ENCODE measurements around the gene TRAPPC3. TPM values are rescaled to one million over a fixed set of nuclear protein-coding genes. Genes with fewer than 3 reads are reported as not detected.

TRAPPC3 gene
- total and polyA plus RNA-seq, 8 donors, result 45.5 to 71.4 (median 54.6) TPM

GRCh38 chr1:36132029-36132428 lies 17.3 kb downstream of the TRAPPC3 start:
- ATAC-seq (no peak), DNase-seq (no peak)
- no peak overlapping the region for H3K27ac ChIP-seq
- no peaks in the 10 kb centered on the region for H3K9me3 ChIP-seq
- H3K4me3 ChIP-seq, result no peak overlapping the region
- peaks cover 0 to 9% of the 10 kb centered on the region in 2 donors for H3K36me3 ChIP-seq
- peaks cover 9 to 27% of the 10 kb centered on the region in 2 donors for H3K4me1 ChIP-seq
- H3K27me3 ChIP-seq, result no peaks in the 10 kb centered on the region
- TF ChIP-seq, protein P1, sequence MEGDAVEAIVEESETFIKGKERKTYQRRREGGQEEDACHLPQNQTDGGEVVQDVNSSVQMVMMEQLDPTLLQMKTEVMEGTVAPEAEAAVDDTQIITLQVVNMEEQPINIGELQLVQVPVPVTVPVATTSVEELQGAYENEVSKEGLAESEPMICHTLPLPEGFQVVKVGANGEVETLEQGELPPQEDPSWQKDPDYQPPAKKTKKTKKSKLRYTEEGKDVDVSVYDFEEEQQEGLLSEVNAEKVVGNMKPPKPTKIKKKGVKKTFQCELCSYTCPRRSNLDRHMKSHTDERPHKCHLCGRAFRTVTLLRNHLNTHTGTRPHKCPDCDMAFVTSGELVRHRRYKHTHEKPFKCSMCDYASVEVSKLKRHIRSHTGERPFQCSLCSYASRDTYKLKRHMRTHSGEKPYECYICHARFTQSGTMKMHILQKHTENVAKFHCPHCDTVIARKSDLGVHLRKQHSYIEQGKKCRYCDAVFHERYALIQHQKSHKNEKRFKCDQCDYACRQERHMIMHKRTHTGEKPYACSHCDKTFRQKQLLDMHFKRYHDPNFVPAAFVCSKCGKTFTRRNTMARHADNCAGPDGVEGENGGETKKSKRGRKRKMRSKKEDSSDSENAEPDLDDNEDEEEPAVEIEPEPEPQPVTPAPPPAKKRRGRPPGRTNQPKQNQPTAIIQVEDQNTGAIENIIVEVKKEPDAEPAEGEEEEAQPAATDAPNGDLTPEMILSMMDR (IDR thresholded peaks at IDR 0.05), result no peak
- intact Hi-C loops (cut with DNase I), result no loop called here

DNA sequence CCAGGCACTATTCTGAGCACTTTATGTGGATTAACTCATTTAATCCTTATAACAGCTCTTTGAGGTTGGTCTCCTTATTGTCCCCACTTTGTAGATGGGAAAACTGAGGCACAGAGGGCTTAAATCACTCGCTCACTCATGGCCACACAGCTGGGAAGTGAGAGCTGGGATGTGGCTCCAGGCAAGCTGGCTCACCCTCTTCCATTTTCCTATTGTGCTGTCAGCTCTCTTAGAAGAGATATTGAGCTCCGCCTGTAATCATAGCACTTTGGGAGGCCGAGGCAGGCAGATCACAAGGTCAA lies 20.4 kb downstream of the TRAPPC3 start:
- intact Hi-C loops (cut with DNase I), result no loop called here
- peaks cover 0 to 9% of the 10 kb centered on the region in 2 donors for H3K4me1 ChIP-seq
- no peak for DNase-seq
- TF ChIP-seq, protein P1 (IDR thresholded peaks at IDR 0.05), result no peak
- peaks cover 0 to 22% of the 10 kb centered on the region in 2 donors for H3K27me3 ChIP-seq
- H3K9me3 ChIP-seq, result no peaks in the 10 kb centered on the region
- no peaks in the 10 kb centered on the region for H3K36me3 ChIP-seq
- no peak for ATAC-seq
- no peak overlapping the region for H3K4me3 ChIP-seq
- H3K27ac ChIP-seq, result no peak overlapping the region

- DNase-seq (no peak), ATAC-seq (no peak)
- no peak overlapping the region for H3K4me3 ChIP-seq
- TF ChIP-seq, protein P1 (IDR thresholded peaks at IDR 0.05), result no peak
- H3K27me3 ChIP-seq, result peaks cover 0 to 26% of the 10 kb centered on the region in 2 donors
- H3K36me3 ChIP-seq, result no peaks in the 10 kb centered on the region
- peaks cover 0 to 14% of the 10 kb centered on the region in 2 donors for H3K4me1 ChIP-seq
- no peaks in the 10 kb centered on the region for H3K9me3 ChIP-seq
- intact Hi-C loops (cut with DNase I), result no loop called here
- no peak overlapping the region for H3K27ac ChIP-seq
Measured at GRCh38 chr1:36128126-36128904, 21.0 kb downstream of the TRAPPC3 start.

- Histone ChIP-seq H3K4me1 (peaks cover 0 to 28% of the 10 kb centered on the region in 2 donors), H3K27me3 (peaks cover 0 to 31% of the 10 kb centered on the region in 2 donors), H3K9me3 (no peaks in the 10 kb centered on the region), H3K36me3 (no peaks in the 10 kb centered on the region), H3K27ac (no peak overlapping the region), H3K4me3 (no peak overlapping the region)
- TF ChIP-seq, protein P1 (IDR thresholded peaks at IDR 0.05), result no peak
- ATAC-seq (no peak), DNase-seq (no peak)
- intact Hi-C loops (cut with DNase I), result no loop called here
Measured at GRCh38 chr1:36126797-36127500, 22.3 kb downstream of the TRAPPC3 start.

- Histone ChIP-seq H3K4me3 (no peak overlapping the region), H3K27ac (no peak overlapping the region), H3K9me3 (no peaks in the 10 kb centered on the region), H3K27me3 (peaks cover 0 to 31% of the 10 kb centered on the region in 2 donors), H3K4me1 (peaks cover 0 to 29% of the 10 kb centered on the region in 2 donors), H3K36me3 (no peaks in the 10 kb centered on the region)
- TF ChIP-seq, protein P1 (IDR thresholded peaks at IDR 0.05), result no peak
- no peak for ATAC-seq
- intact Hi-C loops (cut with DNase I), result no loop called here
- no peak for DNase-seq
Measured at GRCh38 chr1:36126005-36126716, 23.1 kb downstream of the TRAPPC3 start.

Data from left lung (tissue), 10 donors.